Stimulated activated CD4-positive, alpha-beta T cell treated with anti-CD3 and anti-CD28 coated beads, Interleukin-4, amount 100 ng/mL, for 4 hours (primary cell): ENCODE data around the gene MYH7.
"Not testable (repeated sequence)": the region's sequence is repeated elsewhere in the genome, so short reads cannot be mapped to it uniquely, and the experiment has no call there.

Experiments
- DNase-seq, 2 experiments: peaks; one replicate each; pipeline ENCODE4 v3.0.0-alpha.2; 2020

Gene MYH7

DNA sequence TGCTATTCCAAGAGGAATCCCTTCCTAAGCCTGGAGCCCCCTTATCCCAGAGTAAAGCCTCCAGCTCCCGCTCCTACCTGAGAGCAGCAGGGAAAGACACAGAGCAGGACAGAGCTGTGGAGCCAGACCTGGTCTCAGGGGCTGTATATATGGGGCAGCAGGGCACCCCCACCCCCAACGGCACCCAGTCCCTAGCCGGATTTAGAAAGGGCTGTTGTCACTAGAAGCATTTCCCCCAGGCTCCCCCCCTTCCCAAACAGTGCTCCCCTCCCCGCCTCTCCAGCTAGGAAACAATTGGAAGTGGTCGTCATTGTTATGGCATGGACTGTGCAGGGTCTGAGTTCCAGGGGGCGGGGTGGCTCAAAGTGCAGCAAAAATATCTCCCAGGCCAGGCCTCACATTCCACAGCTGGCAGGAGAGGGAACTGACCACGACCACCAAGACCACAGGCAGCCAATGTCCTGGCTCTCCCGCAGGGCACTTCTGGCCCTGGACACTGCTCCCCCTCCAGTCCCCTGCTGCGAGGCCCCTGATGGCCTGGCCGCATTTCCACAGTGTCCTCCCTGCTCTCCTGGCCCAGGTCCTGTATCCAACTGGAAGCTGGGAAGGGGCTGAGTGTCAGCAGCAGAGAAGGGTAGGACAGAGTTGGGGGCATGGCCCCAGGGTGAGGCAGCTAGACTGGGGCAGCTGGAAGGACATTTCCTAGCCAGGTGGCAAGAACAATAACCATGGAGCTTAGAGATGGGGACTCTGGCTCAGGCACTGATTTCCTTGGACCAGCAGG lies at the start of gene MYH7:
Gene MYH7 (minus strand): TSS at position 118 of the 784 bp plus-strand sequence. CDS start 1,928 bp downstream, outside the sequence.
- no peak for DNase-seq

DNA sequence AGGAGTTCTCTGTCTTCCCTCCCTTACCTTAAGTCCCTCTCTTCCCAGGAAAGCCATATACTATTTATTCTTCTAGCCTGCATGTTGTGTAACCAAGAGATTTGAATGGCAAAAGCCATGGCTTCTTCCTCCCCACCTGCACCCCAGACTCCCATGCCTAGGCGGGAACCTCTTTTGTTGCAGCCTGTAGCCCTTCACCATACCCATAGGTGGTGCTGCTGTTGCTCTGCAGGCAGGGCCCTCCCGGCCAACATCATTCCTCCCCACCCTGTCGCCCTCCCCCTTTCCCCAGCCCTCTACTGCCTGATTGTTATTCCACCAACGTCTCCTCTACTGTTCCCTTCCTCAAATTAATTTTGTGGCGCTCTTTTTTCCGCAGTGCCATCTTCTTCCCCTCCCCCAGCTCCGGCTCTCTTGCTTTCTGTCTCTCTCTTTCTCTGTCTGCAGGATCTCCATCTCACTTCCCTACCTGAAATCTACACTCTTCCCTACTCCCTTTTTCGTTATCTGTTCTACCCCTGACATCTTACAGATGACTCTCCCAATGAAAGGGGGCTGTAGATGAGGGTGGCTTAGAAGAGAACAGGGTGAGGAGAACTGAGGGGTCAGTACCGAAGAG lies 47.9 kb upstream of the MYH7 start:
- no peak for DNase-seq

DNA sequence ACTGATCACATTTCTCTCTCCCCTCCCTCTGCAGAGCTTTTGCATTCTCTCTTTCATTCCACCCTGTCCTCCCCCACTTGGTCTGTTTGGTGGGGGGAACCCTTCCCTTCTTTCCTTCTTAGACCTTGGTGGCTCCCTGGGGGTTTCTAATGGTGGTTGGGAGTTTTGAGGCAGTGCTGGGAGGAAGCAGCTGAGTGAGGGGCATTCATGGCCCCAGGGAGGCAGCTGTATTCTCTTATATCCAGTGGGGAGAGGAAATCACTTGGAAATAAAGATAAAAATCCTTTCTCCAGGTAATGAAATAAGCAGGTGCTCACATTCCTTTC lies 47.3 kb upstream of the MYH7 start:
- no peak for DNase-seq

DNA sequence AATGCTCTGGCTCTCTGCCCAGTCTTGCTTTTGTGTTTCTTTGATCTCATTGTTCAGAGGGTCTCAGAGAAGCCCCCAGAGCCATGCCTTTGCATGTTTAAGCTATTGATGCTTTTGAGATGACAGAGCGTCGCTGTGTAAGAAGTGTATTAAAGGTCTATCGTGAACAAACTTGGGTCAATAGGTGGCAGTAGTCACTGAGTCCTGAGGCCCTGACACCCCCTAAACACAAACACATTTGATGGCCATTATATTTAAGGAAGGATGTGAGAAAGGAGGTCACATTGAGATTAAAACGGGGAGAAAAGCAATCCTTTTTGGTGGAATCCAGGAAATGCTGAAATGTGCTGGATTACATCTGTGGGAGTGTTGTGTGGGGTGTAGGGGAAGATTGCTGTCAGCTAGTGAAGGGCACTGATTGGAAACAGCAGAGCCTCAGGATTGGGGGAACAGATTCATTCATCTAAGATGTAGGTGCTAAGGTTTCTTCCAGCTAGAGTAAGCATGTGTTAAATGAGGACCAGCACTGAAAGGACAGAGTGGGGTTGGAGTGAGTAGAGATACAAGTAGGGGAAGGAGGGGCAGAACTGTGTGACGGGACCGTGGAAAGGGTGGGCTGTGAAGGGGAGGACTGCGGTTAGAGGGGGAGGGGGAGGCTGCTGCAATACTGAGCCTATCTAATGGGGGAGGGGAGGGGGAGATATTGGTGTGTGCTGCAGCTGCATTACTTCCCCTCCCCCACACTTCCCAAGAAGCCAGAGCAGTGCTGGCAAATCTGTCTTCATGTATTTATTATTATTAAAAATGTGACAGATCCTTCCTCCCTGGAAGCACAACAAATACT lies 46.7 kb upstream of the MYH7 start:
- no peak for DNase-seq

DNA sequence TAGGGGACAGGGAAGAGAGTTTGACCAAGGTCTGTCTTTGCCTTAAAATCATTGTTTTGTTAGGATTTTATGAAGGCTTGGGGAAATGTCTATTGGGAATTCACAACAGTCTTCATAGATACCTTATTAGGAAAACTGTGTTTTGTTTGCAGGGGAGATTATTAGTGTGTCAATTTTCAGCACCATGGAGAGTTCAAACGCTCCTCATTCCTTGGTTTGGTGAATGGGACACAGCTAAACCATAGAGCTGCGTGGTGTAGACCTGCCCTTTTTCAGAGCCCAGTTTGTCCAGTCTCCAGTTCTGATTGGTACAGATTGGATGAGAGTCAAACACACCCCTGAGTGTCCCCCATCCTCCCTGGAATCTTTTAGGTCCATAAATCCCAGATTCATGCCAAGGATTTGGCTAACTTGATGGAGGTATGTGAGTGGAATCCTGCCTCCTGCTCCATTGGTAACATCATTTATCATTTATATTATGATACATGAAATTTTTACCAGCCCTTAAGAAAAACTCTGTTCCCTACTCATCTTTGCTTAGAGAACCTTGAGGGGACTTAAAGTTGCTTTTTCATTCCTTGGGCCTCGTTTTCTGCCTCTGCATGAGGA lies 46.0 kb upstream of the MYH7 start:
- no peak for DNase-seq

DNA sequence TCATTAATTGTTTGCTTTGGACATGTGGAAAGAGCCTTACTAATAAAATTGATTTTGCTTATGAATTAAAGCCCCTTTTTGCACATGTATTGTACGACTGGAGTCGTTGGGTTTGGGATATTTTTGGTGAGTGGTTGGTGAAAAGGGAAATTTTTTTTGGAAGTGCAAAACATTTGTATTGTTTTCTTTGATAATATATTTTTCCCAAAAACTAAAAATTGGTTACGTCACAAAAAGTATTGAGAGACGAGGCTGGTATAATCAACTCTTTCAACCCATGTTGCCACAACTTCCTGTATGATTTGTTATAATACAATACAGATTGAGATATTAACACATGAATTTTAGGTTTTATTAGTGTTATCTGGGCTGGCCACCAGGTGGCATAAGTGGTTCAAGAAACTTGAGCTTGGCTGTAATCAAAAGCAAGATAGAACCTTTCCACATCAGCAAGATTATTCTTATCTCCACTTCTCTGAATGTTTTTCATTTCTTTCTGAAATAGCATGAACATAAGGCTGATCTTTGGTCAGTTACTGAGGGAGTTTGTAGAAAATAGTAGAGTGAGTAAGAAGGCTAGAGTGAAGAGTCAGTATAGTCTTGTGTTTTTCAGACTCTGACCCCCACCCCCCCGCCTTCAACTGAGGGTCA lies 42.8 kb upstream of the MYH7 start:
- DNase-seq: peak; percentile 48 to 53

DNA sequence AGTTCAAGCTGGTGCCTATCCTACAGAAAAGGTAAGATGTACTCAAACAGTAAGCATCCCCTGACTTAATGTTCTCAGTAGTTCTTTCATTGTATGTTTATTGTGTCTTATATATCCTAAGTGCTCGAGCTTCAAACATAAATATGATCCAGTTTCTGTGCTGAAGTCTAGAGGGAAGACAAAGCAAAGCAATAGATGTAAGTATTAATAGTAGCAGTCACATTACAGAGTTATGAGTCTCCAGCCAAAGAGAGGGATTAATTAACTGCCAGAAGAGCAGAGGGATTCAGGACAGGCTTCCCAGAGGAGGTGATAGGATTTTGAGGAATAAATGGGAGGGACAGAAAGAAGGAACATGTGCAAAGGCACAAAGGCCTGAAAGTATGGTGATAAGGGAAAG lies 35.5 kb upstream of the MYH7 start:
- no peak for DNase-seq

DNA sequence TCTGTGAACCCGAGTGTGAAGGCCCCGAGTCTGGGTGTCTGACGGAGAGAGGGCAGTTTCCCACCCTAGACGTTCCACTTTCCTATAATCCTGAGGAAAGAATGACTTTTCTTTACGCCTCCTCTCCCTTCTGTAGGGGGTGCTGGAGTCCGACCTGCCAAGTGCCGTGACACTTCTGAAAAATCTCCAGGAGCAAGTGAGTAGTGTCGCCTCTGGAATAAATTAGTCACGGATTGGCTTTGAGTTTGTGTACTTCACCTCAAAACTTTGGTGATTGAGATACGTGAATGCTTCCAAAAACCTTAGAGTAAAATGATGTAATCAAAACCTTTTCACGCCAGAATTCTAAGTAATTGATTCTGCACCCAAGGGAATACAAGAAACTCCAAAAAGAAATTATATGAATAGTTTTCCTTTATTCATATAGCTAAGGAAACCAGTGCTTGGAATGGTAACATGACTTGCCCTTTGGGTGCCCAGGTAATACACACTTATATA lies 34.5 kb upstream of the MYH7 start:
- DNase-seq: peak in 1 of 2 experiments; percentile 60

DNA sequence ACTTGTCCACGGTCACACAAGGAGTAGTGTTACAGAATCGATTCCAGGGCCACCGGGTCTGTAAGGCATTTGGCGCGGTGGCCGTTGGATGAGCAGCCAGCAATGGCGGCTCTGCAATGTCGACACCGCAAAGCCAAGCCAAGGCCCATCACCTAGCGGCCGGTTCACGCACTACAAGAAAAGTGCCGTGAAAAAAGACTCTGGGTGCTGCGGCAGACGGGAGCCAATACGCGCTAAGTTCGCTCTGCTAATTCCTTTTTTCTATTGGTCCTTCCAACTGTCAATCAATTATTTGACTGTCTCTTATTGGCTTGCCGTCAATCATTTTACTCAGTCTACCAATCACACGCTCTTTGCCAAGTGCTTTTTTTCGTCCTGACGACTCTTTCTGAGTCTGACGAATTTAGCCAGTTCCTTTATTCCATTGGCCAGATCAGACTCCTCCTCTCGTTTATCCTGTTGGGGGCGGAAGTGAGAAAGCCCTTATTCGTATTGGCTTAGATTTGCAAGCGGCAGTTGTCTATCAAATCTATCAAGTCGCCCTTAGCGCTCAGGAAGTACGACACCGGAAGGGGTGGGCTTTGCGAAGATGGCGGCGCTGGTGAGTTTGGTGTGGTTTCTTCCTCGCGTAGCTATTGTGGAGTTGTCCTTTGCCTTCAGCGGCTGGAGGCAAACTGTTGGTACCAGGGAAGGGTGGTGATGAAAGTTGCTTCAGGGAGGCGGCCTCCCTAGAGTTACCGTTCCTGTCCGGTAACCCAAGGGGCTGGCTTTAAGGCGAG lies 33.9 kb upstream of the MYH7 start, which contains the start of gene NGDN:
Gene NGDN (plus strand): TSS at position 577 of the 779 bp plus-strand sequence. CDS start 13 bp downstream, at position 590.
- DNase-seq: peak; percentile 83 to 92

DNA sequence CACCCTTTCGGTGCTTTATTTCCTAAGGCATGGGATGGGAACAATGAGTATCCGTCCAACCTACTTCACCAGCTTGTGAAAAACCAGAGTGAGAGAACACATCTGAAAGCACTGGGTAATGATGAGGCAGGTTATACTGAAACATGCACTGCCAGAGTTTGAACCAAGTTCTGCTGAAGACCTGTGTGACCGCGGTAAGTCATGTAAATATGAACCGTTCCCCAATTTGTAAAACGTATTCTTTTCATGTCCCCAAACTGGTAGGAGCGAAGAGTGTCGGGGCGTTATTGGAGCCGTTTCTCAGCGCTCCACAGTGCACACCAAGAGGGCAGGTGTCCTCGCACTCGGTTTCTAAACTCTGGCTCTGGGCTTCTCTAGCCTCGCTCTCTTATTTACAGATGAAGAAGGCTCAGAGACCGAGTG lies 33.3 kb upstream of the MYH7 start:
- DNase-seq: no peak

DNA sequence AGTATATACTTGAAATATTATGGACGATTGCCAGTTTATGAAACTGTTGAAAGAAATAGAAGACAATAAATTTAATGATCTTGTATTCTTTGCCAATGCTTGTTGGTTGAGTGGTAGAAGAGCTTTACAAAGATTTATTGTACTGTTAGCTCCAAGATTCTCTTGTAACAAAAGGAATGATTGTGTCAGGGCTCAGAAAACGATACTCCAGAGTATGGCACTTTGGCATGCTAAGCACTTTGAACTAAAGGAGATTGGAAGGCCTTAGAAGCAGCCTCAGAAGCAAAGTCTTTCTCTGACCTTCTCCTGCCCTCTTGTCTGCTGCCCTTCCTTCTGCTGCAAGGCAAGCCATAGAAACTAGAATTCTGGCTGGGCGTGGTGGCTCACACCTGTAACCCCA lies 29.8 kb upstream of the MYH7 start:
- no peak for DNase-seq

DNA sequence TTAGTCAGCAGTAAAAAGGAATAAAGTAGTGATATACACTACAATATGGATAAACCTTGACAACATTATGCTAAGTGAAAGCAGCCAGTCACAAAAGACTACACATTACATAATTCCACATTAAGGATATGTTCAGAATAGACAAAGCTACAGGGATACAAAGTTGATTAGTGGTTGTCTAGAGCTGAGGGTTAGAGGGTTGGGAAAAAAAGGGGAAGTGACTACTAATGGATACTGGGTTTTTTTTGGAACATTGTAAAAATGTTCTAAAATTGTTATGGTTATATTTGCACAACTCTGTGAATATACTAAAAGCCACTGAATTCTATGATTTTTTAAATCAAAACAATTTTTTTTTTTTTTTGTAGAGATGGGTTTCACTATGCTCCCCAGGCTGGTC lies 29.2 kb upstream of the MYH7 start:
- no peak for DNase-seq

DNA sequence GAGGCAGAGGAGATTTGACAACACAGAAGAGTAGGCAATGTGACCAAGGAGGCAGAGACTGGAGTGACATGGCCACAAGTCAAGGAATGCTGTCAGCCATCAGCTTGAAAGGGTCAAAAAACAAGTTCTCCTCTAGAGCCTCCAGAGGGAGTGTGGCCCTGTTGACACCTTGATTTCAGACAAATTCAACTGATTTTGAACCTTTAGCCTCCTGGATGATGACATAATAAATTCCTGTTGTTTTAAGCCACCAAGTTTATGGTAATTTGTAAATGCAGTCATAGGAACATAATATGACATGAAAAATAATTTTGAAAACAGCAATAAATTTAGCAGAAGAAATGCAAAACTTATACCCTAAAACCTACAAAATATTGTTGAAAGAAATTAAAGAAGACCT lies 25.5 kb upstream of the MYH7 start:
- no peak for DNase-seq

DNA sequence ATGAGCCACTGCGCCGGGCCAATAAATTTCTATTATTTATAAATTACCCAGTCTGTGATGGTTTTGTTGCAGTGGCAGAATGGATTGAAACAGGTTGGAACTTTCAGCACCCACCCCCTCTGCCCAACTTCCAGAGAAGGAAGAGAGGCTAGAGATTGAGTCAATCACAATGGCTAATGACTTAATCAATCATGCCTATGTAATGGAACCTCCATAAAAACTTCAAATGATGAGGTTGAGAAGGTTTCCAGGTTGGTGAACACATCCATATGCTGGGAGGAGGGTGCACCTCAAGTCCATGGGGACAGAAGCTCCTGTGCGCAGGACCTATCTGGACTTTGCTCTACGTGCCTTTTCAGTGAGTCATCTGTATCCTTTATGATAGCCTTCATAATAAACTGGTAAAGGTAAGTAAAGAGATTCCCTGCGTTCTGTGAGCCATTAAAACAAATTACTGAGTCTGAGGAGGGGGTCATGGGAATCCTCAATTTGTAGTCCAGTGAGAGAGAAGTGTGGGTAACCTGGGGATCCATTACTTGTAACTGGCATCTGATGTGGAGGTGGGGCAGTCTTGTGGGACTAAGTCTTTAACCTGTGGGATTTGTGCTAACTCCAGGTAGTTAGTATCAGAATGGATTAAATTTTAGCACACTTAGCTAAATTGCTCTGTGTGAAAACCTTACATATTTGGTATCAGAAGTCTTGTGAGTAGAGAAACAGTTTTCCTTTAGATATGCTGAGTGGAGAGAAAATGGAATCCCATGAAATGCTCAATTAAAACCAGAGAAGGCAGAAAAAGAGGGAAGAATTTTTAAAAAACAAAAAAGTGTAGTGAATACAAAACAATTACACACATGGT lies 22.4 kb upstream of the MYH7 start:
- no peak for DNase-seq

DNA sequence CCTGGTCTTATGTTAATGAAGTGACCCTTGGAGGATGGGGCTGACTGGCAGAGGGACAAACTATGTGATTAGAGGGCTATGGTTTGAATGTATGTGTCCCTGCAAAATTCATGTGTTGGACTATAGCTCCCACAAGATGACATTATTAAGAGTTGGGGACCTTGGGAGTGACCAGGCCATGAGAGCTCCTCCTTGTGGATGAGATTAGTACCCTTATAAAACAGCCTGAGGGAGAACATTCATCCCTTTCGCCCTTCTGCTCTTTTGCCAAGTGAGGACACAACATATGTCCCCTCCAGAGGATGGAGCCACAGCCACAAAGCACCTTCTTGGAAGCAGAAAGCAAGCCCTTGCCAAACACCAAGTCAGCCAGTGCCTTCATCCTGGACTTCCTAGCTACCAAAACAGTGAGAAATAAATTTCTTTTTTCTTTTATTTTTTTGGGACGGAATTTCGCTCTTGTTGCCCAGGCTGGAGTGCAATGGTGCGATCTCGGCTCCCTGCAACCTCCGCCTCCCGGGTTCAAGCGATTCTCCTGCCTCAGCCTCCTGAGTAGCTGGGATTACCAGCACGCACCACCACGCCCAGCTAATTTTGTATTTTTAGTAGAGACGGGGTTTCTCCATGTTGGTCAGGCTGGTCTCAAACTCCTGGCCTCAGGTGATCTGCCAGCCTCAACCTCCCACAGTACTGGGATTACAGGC lies 21.6 kb upstream of the MYH7 start:
- not testable (repeated sequence) for DNase-seq

DNA sequence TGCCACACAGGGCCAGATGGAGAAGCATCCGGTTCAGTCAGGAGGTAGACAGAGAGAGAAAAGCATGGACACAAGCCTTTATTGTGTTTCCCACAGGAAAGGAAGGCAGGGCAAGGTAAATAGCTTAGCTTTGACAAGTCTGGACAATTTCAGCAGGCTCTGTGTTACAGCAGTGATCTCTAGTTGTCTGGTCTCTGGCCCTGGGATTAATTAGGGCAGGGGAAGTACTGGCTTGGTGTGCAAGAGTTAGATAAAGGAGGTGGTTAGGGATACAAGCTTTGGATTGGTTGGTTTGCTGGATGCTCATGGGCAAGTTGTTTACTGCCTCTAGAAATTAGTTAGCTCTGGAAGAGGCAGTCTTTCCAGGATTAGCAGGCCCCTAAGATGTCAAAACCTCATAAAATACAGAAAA lies 19.0 kb upstream of the MYH7 start:
- no peak for DNase-seq

DNA sequence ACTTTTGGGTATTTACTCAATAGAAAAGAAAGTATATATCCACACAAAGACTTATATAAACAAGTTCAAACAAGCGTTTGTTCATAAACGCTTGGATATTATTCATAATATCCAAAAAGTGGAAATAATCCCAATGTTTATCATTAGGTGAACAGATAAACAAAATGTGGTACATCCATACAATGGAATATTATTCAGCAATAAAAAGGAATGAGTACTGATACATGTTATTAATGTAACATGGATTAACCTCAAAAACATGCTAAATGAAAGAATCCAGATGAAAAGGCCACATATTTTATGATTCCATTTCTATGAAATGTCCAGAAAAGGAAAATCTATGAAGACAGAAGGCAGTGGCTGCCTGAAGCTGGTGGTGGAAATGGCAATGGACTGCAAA lies 16.8 kb upstream of the MYH7 start:
- no peak for DNase-seq

DNA sequence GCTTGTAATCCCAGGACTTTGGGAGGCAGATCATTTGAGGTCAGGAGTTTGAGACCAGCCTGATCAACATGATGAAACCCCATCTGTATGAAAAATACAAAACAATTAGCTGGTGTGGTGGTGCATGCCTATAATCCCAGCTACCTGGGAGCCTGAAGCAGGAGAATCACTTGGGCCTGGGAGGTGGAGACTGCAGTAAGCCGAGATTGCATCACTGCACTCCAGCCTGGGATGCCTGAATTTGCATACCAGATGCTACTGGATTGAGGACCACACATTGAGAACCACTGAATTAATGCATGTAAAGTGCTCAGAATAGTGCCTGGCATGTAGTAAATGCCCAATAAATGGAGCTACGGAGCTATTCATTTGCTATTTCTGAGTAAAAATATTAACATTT lies 14.9 kb upstream of the MYH7 start:
- DNase-seq: no peak

DNA sequence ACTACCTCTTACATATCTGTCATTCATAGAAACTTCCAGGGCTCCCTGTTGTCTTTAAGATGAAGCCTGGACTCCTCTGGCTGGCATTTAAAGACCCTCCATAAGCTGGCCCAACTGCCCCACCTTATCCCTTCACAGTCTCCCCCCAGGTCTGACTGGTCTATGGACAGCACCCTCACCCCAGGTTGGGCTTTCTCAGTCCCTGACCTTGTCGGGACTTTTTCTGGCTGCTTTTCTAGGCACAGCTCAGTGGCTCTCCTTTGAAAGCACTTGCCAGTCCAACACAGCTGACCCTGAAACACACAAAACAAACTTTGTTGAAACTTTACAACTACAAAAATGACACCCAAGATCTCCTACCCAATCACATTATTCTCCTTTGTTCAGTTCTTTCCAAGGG lies 13.9 kb upstream of the MYH7 start:
- DNase-seq: no peak
